ENCODE results near the gene SH2D1A. TPM values are rescaled to one million over a fixed set of nuclear protein-coding genes. Genes with fewer than 3 reads are reported as not detected.

Gene SH2D1A
- total RNA-seq, 3 donors from 2014 or later (not counting 1 experiment from before 2014, with no cell fraction given) = 58.4 to 73.6 (median 62.2) TPM

- H3K27me3 ChIP-seq (ENCODE audit: control insufficient read depth, insufficient read depth, low read length) = no peaks in the 10 kb centered on the region
- ATAC-seq = no peak
Measured at GRCh38 chrX:124307253-124307907, 39.0 kb upstream of the SH2D1A start.

DNA sequence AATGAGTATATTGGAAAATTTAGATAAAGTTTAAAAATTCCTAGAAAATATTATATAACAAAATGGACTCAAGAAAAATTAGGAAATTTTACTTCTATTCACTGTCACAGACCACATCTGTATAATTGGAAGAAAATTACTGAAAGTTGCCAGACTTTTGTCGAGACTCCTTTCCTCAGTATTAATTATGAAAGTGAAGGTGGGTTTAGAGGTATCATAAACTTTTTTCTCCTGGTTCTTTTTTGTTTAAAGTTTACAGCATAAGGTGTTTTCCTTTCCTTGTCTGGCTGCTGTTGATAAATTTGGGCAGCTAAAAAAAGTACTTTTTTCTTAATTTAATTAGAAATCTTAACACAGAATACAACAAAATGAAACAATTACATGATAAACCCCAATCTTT is 20.6 kb upstream of the SH2D1A start:
- Mint-ChIP-seq H3K27ac (no peak overlapping the region), H3K4me1 (no peaks in the 10 kb centered on the region), H3K36me3 (no peaks in the 10 kb centered on the region), H3K27me3 (ENCODE audit: low read depth in 2 of 2) (peaks cover 0 to 9% of the 10 kb centered on the region in 2 donors), H3K9me3 (no peaks in the 10 kb centered on the region), H3K4me3 (no peak overlapping the region)
- Histone ChIP-seq H3K4me1 (ENCODE audit: control insufficient read depth, insufficient read depth, low read length) (no peaks in the 10 kb centered on the region), H3K36me3 (ENCODE audit: control insufficient read depth, insufficient read depth, low read length) (no peaks in the 10 kb centered on the region), H3K4me3 (ENCODE audit: low read length) (no peak overlapping the region), H3K9me3 (ENCODE audit: control insufficient read depth, insufficient read depth, low read length) (no peaks in the 10 kb centered on the region), H3K27me3 (ENCODE audit: control insufficient read depth, insufficient read depth, low read length) (no peaks in the 10 kb centered on the region), H3K27ac (ENCODE audit: low read length) (no peak overlapping the region)
- intact Hi-C loops (cut with micrococcal nuclease) = no loop called here
- ATAC-seq (no peak), DNase-seq (no peak)
- WGBS (ENCODE audit: insufficient coverage) = no CpG with 5 or more reads among the region's 1 CpG
- TF ChIP-seq, protein P1, sequence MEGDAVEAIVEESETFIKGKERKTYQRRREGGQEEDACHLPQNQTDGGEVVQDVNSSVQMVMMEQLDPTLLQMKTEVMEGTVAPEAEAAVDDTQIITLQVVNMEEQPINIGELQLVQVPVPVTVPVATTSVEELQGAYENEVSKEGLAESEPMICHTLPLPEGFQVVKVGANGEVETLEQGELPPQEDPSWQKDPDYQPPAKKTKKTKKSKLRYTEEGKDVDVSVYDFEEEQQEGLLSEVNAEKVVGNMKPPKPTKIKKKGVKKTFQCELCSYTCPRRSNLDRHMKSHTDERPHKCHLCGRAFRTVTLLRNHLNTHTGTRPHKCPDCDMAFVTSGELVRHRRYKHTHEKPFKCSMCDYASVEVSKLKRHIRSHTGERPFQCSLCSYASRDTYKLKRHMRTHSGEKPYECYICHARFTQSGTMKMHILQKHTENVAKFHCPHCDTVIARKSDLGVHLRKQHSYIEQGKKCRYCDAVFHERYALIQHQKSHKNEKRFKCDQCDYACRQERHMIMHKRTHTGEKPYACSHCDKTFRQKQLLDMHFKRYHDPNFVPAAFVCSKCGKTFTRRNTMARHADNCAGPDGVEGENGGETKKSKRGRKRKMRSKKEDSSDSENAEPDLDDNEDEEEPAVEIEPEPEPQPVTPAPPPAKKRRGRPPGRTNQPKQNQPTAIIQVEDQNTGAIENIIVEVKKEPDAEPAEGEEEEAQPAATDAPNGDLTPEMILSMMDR (IDR thresholded peaks at IDR 0.05) = no peak

More at GRCh38 chrX:124307253-124307907, 39.0 kb upstream of the SH2D1A start:
- TF ChIP-seq, protein P1 (IDR thresholded peaks at IDR 0.05) = no peak
- H3K9me3 ChIP-seq (ENCODE audit: control insufficient read depth, insufficient read depth, low read length) = no peaks in the 10 kb centered on the region
- no peak overlapping the region for H3K27ac Mint-ChIP-seq
- H3K27me3 Mint-ChIP-seq (ENCODE audit: low read depth in 2 of 2) = peaks cover 0 to 16% of the 10 kb centered on the region in 2 donors
- H3K9me3 Mint-ChIP-seq = no peaks in the 10 kb centered on the region
- peaks cover 0 to 5% of the 10 kb centered on the region in 2 donors for H3K4me1 Mint-ChIP-seq
- no peak overlapping the region for H3K4me3 Mint-ChIP-seq
- no peaks in the 10 kb centered on the region for H3K36me3 ChIP-seq (ENCODE audit: control insufficient read depth, insufficient read depth, low read length)
- no peak overlapping the region for H3K27ac ChIP-seq (ENCODE audit: low read length)
- H3K36me3 Mint-ChIP-seq = no peaks in the 10 kb centered on the region
- intact Hi-C loops (cut with micrococcal nuclease) = no loop called here
- H3K4me3 ChIP-seq (ENCODE audit: low read length) = no peak overlapping the region
- no peak for DNase-seq
- no peaks in the 10 kb centered on the region for H3K4me1 ChIP-seq (ENCODE audit: control insufficient read depth, insufficient read depth, low read length)
- WGBS (ENCODE audit: insufficient coverage) = 100% methylated on average over 1 of the region's 2 CpGs

- ATAC-seq = no peak
- Histone ChIP-seq H3K4me3 (ENCODE audit: low read length) (no peak overlapping the region), H3K27ac (ENCODE audit: low read length) (no peak overlapping the region), H3K27me3 (ENCODE audit: control insufficient read depth, insufficient read depth, low read length) (no peaks in the 10 kb centered on the region), H3K36me3 (ENCODE audit: control insufficient read depth, insufficient read depth, low read length) (no peaks in the 10 kb centered on the region), H3K4me1 (ENCODE audit: control insufficient read depth, insufficient read depth, low read length) (no peaks in the 10 kb centered on the region), H3K9me3 (ENCODE audit: control insufficient read depth, insufficient read depth, low read length) (no peaks in the 10 kb centered on the region)
- no peak overlapping the region for H3K27ac Mint-ChIP-seq
- no peaks in the 10 kb centered on the region for H3K9me3 Mint-ChIP-seq
- intact Hi-C loops (cut with micrococcal nuclease) = no loop called here
- WGBS (ENCODE audit: insufficient coverage) = no CpG with 5 or more reads among the region's 1 CpG
- TF ChIP-seq, protein P1 (IDR thresholded peaks at IDR 0.05) = no peak
- peaks cover 0 to 9% of the 10 kb centered on the region in 2 donors for H3K27me3 Mint-ChIP-seq (ENCODE audit: low read depth in 2 of 2)
- no peaks in the 10 kb centered on the region for H3K4me1 Mint-ChIP-seq
- no peaks in the 10 kb centered on the region for H3K36me3 Mint-ChIP-seq
- H3K4me3 Mint-ChIP-seq = no peak overlapping the region
- DNase-seq = no peak
Measured at GRCh38 chrX:124328765-124329164, 17.6 kb upstream of the SH2D1A start.
